Chondrocyte (in vitro differentiated cells): ENCODE measurements around the gene RPH3AL. TPM values are rescaled to one million over a fixed set of nuclear protein-coding genes. Genes with fewer than 3 reads are reported as not detected.

Experiments used
- DNase-seq: peaks from one replicate; pipeline ENCODE4 v3.0.0; 2021; ENCODE audit warnings: mixed read lengths, low spot score
- H3K27ac Mint-ChIP-seq: one replicate; pipeline ENCODE4 v1.8.0; 2021; ENCODE audit warnings: mild to moderate bottlenecking, moderate library complexity, mixed read lengths; ENCODE audit not compliant: unreplicated experiment
- H3K27me3 Mint-ChIP-seq: 2 replicates; pipeline ENCODE4 v1.8.0; 2021; ENCODE audit warnings: low read depth, mixed read lengths
- H3K36me3 Mint-ChIP-seq: 2 replicates; pipeline ENCODE4 v1.8.0; 2021; ENCODE audit warnings: low read depth, mixed read lengths
- H3K4me1 Mint-ChIP-seq: 2 replicates; pipeline ENCODE4 v1.8.0; 2021; ENCODE audit warnings: low read depth, mild to moderate bottlenecking, mixed read lengths
- H3K4me3 Mint-ChIP-seq: one replicate; pipeline ENCODE4 v1.8.0; 2021; ENCODE audit warnings: mild to moderate bottlenecking, moderate library complexity, mixed read lengths; ENCODE audit not compliant: unreplicated experiment
- H3K9me3 Mint-ChIP-seq: 2 replicates; pipeline ENCODE4 v1.8.0; 2021; ENCODE audit warnings: low read depth, mixed read lengths
- total RNA-seq: library from RNA; stranded (reverse); gene quantifications from 3 replicates; pipeline ENCODE4 v1.2.1, GENCODE V29; 2021
- TF ChIP-seq, protein P1 (sequence below): fragments of 200-600 bp; sonication (generic); IDR thresholded peaks from 2 replicates; pipeline ENCODE4 v1.5.0; 2021; ENCODE audit warnings: antibody characterized with exemption, mild to moderate bottlenecking, moderate library complexity

The RPH3AL gene
- total RNA-seq, 1 donor from 2014 or later = 4.1 TPM

GRCh38 chr17:193841-194806 lies 158.5 kb downstream of the RPH3AL start:
- no peak overlapping the region for H3K27ac Mint-ChIP-seq
- H3K9me3 Mint-ChIP-seq = no peaks in the 10 kb centered on the region
- TF ChIP-seq, protein P1, sequence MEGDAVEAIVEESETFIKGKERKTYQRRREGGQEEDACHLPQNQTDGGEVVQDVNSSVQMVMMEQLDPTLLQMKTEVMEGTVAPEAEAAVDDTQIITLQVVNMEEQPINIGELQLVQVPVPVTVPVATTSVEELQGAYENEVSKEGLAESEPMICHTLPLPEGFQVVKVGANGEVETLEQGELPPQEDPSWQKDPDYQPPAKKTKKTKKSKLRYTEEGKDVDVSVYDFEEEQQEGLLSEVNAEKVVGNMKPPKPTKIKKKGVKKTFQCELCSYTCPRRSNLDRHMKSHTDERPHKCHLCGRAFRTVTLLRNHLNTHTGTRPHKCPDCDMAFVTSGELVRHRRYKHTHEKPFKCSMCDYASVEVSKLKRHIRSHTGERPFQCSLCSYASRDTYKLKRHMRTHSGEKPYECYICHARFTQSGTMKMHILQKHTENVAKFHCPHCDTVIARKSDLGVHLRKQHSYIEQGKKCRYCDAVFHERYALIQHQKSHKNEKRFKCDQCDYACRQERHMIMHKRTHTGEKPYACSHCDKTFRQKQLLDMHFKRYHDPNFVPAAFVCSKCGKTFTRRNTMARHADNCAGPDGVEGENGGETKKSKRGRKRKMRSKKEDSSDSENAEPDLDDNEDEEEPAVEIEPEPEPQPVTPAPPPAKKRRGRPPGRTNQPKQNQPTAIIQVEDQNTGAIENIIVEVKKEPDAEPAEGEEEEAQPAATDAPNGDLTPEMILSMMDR = no peak
- H3K27me3 Mint-ChIP-seq = peaks cover 21% of the 10 kb centered on the region
- H3K4me3 Mint-ChIP-seq = no peak overlapping the region
- no peak for DNase-seq
- peaks cover 4% of the 10 kb centered on the region for H3K4me1 Mint-ChIP-seq
- H3K36me3 Mint-ChIP-seq = no peaks in the 10 kb centered on the region

DNA sequence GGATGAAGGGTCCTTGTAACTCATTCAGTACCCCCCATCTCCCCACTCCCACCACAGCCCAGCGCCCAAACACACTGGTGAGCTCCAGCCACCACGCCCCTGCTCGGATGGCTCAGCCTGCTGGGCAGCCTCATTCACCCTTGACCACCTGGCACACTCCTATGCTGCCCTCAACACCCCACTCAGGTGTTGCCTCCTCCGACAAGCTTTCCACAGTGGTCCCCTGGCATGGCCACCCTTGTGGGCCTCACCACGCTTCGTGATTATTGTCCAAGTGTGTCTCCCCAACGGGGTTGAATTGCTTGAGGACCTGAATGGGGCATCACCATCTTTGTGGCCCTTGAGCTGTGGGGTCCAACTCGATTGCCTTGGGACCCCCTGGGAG lies 159.2 kb downstream of the RPH3AL start:
- H3K27ac Mint-ChIP-seq = no peak overlapping the region
- no peak overlapping the region for H3K4me3 Mint-ChIP-seq
- H3K9me3 Mint-ChIP-seq = no peaks in the 10 kb centered on the region
- H3K36me3 Mint-ChIP-seq = no peaks in the 10 kb centered on the region
- H3K27me3 Mint-ChIP-seq = peaks cover 18% of the 10 kb centered on the region
- H3K4me1 Mint-ChIP-seq = no peaks in the 10 kb centered on the region
- TF ChIP-seq, protein P1 = no peak
- DNase-seq = no peak

GRCh38 chr17:192666-193425 lies 159.8 kb downstream of the RPH3AL start:
- Mint-ChIP-seq H3K4me1 (no peaks in the 10 kb centered on the region), H3K27ac (no peak overlapping the region), H3K4me3 (no peak overlapping the region), H3K9me3 (no peaks in the 10 kb centered on the region), H3K36me3 (no peaks in the 10 kb centered on the region), H3K27me3 (peaks cover 18% of the 10 kb centered on the region)
- no peak for DNase-seq
- TF ChIP-seq, protein P1 = no peak

GRCh38 chr17:189444-189843 lies 163.2 kb downstream of the RPH3AL start:
- TF ChIP-seq, protein P1 = no peak
- Mint-ChIP-seq H3K4me3 (no peak overlapping the region), H3K4me1 (no peaks in the 10 kb centered on the region), H3K27me3 (peaks cover 28% of the 10 kb centered on the region), H3K27ac (no peak overlapping the region), H3K9me3 (no peaks in the 10 kb centered on the region), H3K36me3 (no peaks in the 10 kb centered on the region)
- DNase-seq = no peak

GRCh38 chr17:187130-187529 lies 165.5 kb downstream of the RPH3AL start:
- Mint-ChIP-seq H3K36me3 (no peaks in the 10 kb centered on the region), H3K4me1 (peaks cover 2% of the 10 kb centered on the region), H3K27ac (no peak overlapping the region), H3K9me3 (no peaks in the 10 kb centered on the region), H3K27me3 (peaks cover 48% of the 10 kb centered on the region), H3K4me3 (no peak overlapping the region)
- TF ChIP-seq, protein P1 = no peak
- DNase-seq = no peak
